ENCODE measurements around the gene SRPRA.

DNA sequence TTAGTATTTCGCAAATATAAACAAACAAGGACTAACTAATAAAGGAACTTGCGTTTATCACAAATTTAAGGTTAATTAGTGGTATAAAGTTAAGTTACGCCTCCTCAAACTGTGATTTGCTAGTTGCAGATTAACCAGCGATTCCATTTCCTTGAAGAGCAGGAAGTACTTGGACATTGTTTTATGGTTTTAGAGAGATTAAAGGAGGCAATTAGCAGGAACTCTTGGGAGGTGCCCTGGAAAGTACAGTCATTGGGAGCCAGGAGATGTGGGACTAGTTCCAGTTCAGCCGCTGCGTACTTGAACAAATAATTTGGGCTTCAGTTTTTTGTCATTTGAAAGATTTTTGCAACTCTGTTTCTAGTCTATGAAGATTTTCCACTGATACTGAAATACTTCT is 53.9 kb downstream of the SRPRA start:
- TF ChIP-seq, protein P1, sequence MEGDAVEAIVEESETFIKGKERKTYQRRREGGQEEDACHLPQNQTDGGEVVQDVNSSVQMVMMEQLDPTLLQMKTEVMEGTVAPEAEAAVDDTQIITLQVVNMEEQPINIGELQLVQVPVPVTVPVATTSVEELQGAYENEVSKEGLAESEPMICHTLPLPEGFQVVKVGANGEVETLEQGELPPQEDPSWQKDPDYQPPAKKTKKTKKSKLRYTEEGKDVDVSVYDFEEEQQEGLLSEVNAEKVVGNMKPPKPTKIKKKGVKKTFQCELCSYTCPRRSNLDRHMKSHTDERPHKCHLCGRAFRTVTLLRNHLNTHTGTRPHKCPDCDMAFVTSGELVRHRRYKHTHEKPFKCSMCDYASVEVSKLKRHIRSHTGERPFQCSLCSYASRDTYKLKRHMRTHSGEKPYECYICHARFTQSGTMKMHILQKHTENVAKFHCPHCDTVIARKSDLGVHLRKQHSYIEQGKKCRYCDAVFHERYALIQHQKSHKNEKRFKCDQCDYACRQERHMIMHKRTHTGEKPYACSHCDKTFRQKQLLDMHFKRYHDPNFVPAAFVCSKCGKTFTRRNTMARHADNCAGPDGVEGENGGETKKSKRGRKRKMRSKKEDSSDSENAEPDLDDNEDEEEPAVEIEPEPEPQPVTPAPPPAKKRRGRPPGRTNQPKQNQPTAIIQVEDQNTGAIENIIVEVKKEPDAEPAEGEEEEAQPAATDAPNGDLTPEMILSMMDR (IDR thresholded peaks at IDR 0.05) = no peak
- TF ChIP-seq POLR2A (IDR thresholded peaks at IDR 0.05) = no peak

All from thyroid gland (tissue), 4 donors.